Measurements from ENCODE around the gene OR1S1.

OR1S1 gene

GRCh38 chr11:58222721-58223120 lies 10.2 kb downstream of the OR1S1 start:
- TF ChIP-seq GATA1 (IDR thresholded peaks at IDR 0.05; ENCODE audit: low read depth, low read length) (no peak), POLR2A (IDR thresholded peaks at IDR 0.05; ENCODE audit: low read length) (no peak)
- DNase-seq: no peak

- TF ChIP-seq GATA1 (IDR thresholded peaks at IDR 0.05; ENCODE audit: low read depth, low read length) (no peak), POLR2A (IDR thresholded peaks at IDR 0.05; ENCODE audit: low read length) (no peak)
Measured at GRCh38 chr11:58227956-58228615, 15.6 kb downstream of the OR1S1 start.

GRCh38 chr11:58243954-58244353 lies 31.4 kb downstream of the OR1S1 start:
- no peak for DNase-seq
- TF ChIP-seq POLR2A (IDR thresholded peaks at IDR 0.05; ENCODE audit: low read length): no peak

More at GRCh38 chr11:58227956-58228615, 15.6 kb downstream of the OR1S1 start:
- no peak for DNase-seq

- no peak for DNase-seq
- TF ChIP-seq POLR2A (IDR thresholded peaks at IDR 0.05; ENCODE audit: low read length): no peak
- no peak for TF ChIP-seq GATA1 (IDR thresholded peaks at IDR 0.05; ENCODE audit: low read depth, low read length)
Measured at GRCh38 chr11:58254936-58255335, 42.4 kb downstream of the OR1S1 start.

- no peak for DNase-seq
- TF ChIP-seq GATA1 (IDR thresholded peaks at IDR 0.05; ENCODE audit: low read depth, low read length) (no peak), POLR2A (IDR thresholded peaks at IDR 0.05; ENCODE audit: low read length) (no peak)
Measured at GRCh38 chr11:58259983-58260382, 47.5 kb downstream of the OR1S1 start.
